Brain microvascular endothelial cell (primary cell): ENCODE measurements around the gene DAGLA.

Experiments used
- DNase-seq: peaks from one replicate; pipeline ENCODE4 v3.0.0-alpha.2; 2020
- H3K27ac ChIP-seq: fragments of 250-450 bp; sonication (Bioruptor Pico); 2 replicates; pipeline ENCODE4 v1.5.1; 2020; ENCODE audit warnings: mild to moderate bottlenecking, moderate library complexity
- H3K27me3 ChIP-seq: fragments of 250-450 bp; sonication (Bioruptor Pico); replicated peaks from 2 replicates; pipeline ENCODE4 v1.5.1; 2020; ENCODE audit warnings: mild to moderate bottlenecking
- H3K36me3 ChIP-seq: fragments of 250-450 bp; sonication (Bioruptor Pico); replicated peaks from 2 replicates; pipeline ENCODE4 v1.5.1; 2020; ENCODE audit warnings: mild to moderate bottlenecking
- H3K4me3 ChIP-seq: 2 replicates; pipeline ENCODE4 v1.5.1; 2011; ENCODE audit warnings: low read depth, mild to moderate bottlenecking, control low read depth, low read length, moderate library complexity
- in situ Hi-C: cut with HindIII; loops from 2 replicates; pipeline ENCODE4 v1.10.0; 2017; ENCODE audit warnings: low sequenced_read_pairs, low pct_ligation_motif_present
- TF ChIP-seq, protein P1 (sequence below): IDR thresholded peaks from 2 replicates; pipeline ENCODE4 v1.5.1; 2011; ENCODE audit warnings: low read depth, mild to moderate bottlenecking, moderate library complexity, low read length, control low read depth, inconsistent platforms; ENCODE audit errors: missing control alignments

DAGLA gene

DNA sequence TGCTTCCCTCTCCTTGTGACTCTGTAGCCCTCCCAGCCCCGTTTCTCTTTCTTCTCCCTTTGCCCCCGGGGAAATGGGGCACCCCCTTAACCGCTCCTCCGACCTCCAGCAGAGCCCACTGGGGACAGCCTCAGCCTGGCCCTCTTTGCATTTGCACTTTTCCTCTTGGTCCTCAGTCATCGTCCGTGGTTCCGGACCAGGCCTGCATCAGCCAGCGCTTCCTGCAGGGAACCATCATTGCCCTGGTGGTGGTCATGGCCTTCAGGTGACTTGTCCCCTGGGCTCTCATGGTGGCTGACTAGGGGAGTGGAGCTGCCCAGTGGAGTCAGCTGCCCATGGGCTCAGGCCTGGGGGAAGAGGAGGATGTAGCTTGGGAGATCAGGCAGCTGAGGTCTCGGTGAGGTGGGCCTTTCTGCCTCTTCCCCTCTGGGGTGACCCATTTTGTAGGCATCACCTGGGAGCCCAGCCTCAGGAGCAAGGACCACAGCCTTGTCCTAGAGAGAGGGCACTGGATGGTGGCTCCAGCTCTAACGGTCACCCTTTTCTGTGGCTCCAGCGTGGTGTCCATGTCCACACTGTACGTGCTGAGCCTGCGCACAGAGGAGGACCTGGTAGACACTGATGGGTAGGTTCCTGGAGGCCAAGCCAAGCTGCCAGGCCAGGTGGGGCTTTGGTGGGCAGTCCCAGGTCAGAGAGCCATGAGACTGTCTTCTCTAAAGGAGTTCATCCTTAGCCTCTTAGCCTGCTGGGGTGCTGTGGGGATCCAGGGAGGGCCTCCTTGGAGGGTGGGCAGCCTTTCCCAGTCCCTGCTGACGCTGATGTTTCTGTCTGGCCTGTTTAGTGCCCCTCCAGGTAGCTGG lies 99.7 kb downstream of the DAGLA start:
- in situ Hi-C loops, result no loop called here
- TF ChIP-seq, protein P1, sequence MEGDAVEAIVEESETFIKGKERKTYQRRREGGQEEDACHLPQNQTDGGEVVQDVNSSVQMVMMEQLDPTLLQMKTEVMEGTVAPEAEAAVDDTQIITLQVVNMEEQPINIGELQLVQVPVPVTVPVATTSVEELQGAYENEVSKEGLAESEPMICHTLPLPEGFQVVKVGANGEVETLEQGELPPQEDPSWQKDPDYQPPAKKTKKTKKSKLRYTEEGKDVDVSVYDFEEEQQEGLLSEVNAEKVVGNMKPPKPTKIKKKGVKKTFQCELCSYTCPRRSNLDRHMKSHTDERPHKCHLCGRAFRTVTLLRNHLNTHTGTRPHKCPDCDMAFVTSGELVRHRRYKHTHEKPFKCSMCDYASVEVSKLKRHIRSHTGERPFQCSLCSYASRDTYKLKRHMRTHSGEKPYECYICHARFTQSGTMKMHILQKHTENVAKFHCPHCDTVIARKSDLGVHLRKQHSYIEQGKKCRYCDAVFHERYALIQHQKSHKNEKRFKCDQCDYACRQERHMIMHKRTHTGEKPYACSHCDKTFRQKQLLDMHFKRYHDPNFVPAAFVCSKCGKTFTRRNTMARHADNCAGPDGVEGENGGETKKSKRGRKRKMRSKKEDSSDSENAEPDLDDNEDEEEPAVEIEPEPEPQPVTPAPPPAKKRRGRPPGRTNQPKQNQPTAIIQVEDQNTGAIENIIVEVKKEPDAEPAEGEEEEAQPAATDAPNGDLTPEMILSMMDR, result no peak

DNA sequence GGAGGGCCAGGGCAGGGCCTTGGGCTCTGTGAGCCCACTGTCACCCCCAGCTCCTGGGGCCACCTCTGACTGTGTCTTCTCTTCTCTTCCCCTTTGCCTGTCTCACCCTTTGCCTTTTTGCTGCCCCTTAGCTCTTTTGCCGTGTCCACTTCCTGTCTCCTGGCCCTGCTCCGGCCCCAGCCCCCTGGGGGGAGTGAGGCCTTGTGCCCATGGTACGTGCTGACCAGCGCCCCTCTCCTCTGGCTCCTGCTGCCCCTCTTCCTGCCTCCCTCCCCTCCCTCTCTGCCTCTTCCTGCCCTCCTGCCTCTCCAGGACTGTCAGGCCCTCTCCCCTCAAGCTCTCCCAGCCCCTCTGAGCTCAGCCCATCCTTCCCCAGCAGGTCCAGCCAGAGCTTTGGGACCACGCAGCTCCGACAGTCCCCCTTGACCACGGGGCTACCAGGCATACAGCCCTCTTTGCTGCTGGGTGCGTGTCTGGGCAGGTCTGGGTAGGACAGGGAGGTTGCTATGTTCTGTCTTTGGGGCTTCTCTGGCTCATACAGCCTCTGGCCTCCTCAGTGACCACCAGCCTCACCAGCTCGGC lies 100.5 kb downstream of the DAGLA start:
- Histone ChIP-seq H3K27me3 (no peaks in the 10 kb centered on the region), H3K27ac (no peak overlapping the region), H3K4me3 (no peak overlapping the region), H3K36me3 (peaks cover 69% of the 10 kb centered on the region)
- DNase-seq, result no peak
- TF ChIP-seq, protein P1, result no peak
- in situ Hi-C loops, result no loop called here

More for the DNA sequence above, 99.7 kb downstream of the DAGLA start:
- Histone ChIP-seq H3K36me3 (peaks cover 62% of the 10 kb centered on the region), H3K4me3 (no peak overlapping the region), H3K27me3 (no peaks in the 10 kb centered on the region), H3K27ac (no peak overlapping the region)
- DNase-seq, result no peak

DNA sequence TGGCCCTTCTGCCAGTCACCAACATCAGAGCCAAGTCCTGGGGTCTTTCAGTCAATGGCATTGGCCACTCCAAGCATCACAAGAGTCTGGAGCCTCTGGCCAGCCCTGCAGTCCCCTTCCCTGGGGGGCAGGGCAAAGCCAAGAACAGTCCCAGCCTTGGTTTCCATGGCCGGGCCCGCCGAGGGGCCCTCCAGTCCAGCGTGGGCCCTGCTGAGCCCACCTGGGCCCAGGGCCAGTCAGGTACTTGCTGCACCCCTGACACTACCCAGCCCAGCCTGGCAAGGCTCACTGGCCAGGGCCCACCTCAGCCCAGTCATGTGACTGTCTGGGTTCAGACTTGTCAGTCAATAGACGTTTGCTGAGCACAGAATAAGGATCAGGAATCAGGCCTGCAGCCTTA lies 101.4 kb downstream of the DAGLA start:
- Histone ChIP-seq H3K36me3 (peaks cover 74% of the 10 kb centered on the region), H3K27ac (no peak overlapping the region), H3K4me3 (no peak overlapping the region), H3K27me3 (no peaks in the 10 kb centered on the region)
- no peak for DNase-seq
- TF ChIP-seq, protein P1, result no peak
- in situ Hi-C loops, result no loop called here

DNA sequence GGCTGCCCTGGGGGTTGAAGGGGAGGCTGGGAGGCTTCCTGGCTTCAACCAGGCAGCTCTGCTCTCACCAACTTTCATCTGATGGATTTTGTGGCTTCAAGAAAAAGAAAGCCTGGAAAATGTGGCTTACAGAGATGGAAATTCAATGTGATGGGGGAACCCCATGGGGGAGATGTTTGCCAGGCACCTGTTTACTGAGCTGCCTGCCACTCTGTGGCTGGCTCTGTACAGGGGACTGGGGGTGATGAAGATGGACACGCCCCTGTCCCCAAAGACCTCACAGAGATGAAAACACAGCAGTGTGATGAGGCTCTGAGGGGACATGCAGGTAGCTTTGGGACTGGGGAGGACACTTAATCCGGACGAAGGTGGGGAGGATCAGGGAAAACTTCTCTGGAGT lies 102.1 kb downstream of the DAGLA start:
- Histone ChIP-seq H3K27me3 (no peaks in the 10 kb centered on the region), H3K27ac (no peak overlapping the region), H3K4me3 (no peak overlapping the region), H3K36me3 (peaks cover 80% of the 10 kb centered on the region)
- TF ChIP-seq, protein P1, result no peak
- in situ Hi-C loops, result no loop called here
- DNase-seq, result no peak

DNA sequence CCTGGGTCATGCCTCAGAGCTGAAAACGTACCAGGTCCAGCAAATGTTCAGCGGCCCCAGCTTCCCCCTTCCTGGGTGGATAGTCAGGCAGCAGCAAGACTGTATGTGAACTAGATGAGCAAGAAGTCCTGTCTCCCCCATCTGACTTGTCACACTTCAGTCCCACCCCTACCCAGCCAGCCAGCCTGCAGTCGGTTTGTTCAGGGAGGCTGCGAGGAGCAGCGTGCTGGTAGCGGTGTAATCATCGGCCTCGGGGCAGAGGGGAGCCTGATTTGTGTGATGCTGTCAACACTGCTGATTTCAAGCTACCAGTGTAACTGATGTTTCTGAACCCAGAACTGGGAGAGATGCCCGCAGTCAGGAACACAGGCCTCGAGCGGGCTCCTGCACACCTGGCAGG lies 102.7 kb downstream of the DAGLA start:
- Histone ChIP-seq H3K27me3 (no peaks in the 10 kb centered on the region), H3K4me3 (no peak overlapping the region), H3K27ac (no peak overlapping the region), H3K36me3 (peaks cover 81% of the 10 kb centered on the region)
- DNase-seq, result no peak
- in situ Hi-C loops, result no loop called here
- TF ChIP-seq, protein P1, result no peak
